Loucy (cell line): ENCODE measurements around the gene MPV17.

Experiments
- H2AFZ ChIP-seq: fragments of 200-600 bp; sonication (generic); 2 replicates; pipeline ENCODE4 v1.6.0; 2016; ENCODE audit warnings: antibody characterized with exemption, mild to moderate bottlenecking, low read length, moderate library complexity
- H3F3A ChIP-seq: fragments of 200-600 bp; 2 replicates; pipeline ENCODE4 v1.6.0; 2016; ENCODE audit warnings: antibody characterized with exemption, low read depth, mild to moderate bottlenecking
- H3K27me3 ChIP-seq: fragments of 200-600 bp; sonication (generic); 2 replicates; pipeline ENCODE4 v1.6.1; 2014; ENCODE audit warnings: low read length, mild to moderate bottlenecking; ENCODE audit not compliant: insufficient read depth, poor library complexity, severe bottlenecking
- H3K36me3 ChIP-seq: fragments of 200-600 bp; sonication (generic); 2 replicates; pipeline ENCODE4 v1.6.1; 2016; ENCODE audit warnings: low read length; ENCODE audit not compliant: insufficient read depth
- H3K4me1 ChIP-seq: fragments of 200-600 bp; sonication (generic); 2 replicates; pipeline ENCODE4 v1.5.1; 2014; ENCODE audit warnings: low read length, mild to moderate bottlenecking; ENCODE audit not compliant: insufficient read depth, poor library complexity, severe bottlenecking
- H3K4me2 ChIP-seq: fragments of 200-600 bp; sonication (generic); 2 replicates; pipeline ENCODE4 v1.6.0; 2014; ENCODE audit warnings: antibody characterized with exemption, low read length, low read depth, mild to moderate bottlenecking; ENCODE audit not compliant: poor library complexity, severe bottlenecking
- H3K4me3 ChIP-seq: fragments of 200-600 bp; sonication (generic); 2 replicates; pipeline ENCODE4 v1.5.1; 2014; ENCODE audit warnings: low read length, mild to moderate bottlenecking, mixed read lengths; ENCODE audit not compliant: poor library complexity, severe bottlenecking
- H3K79me2 ChIP-seq: fragments of 200-600 bp; sonication (generic); 2 replicates; pipeline ENCODE4 v1.6.1; 2014; ENCODE audit warnings: low read length; ENCODE audit not compliant: insufficient read depth
- H3K9ac ChIP-seq: fragments of 200-600 bp; sonication (generic); 2 replicates; pipeline ENCODE4 v1.6.0; 2014; ENCODE audit warnings: mild to moderate bottlenecking, low read depth, low read length, moderate library complexity; ENCODE audit not compliant: poor library complexity, severe bottlenecking
- H3K9me2 ChIP-seq: fragments of 200-600 bp; sonication (generic); replicated peaks from 2 replicates; pipeline ENCODE4 v1.6.1; 2016; ENCODE audit warnings: low read depth, low read length, mixed read lengths
- H3K9me3 ChIP-seq: fragments of 200-600 bp; sonication (generic); 2 replicates; pipeline ENCODE4 v1.6.1; 2014; ENCODE audit warnings: mild to moderate bottlenecking, antibody characterized with exemption, low read length, low read depth; ENCODE audit not compliant: insufficient read depth
- H4K20me1 ChIP-seq: fragments of 200-600 bp; sonication (generic); 2 replicates; pipeline ENCODE4 v1.6.0; 2014; ENCODE audit warnings: antibody characterized with exemption, low read length, mild to moderate bottlenecking; ENCODE audit not compliant: insufficient read depth, poor library complexity, severe bottlenecking
- EZH2phosphoT487 ChIP-seq: fragments of 200-600 bp; IDR thresholded peaks from 2 replicates; pipeline ENCODE4 v1.6.1; 2018; ENCODE audit warnings: antibody characterized with exemption, mild to moderate bottlenecking, moderate library complexity, borderline replicate concordance
- TF ChIP-seq, protein P1 (sequence below): fragments of 200-600 bp; sonication (generic); conservative IDR thresholded peaks from 2 replicates; pipeline ENCODE4 v1.5.1; 2014; ENCODE audit warnings: mild to moderate bottlenecking, antibody characterized with exemption, low read length

MPV17 gene

DNA sequence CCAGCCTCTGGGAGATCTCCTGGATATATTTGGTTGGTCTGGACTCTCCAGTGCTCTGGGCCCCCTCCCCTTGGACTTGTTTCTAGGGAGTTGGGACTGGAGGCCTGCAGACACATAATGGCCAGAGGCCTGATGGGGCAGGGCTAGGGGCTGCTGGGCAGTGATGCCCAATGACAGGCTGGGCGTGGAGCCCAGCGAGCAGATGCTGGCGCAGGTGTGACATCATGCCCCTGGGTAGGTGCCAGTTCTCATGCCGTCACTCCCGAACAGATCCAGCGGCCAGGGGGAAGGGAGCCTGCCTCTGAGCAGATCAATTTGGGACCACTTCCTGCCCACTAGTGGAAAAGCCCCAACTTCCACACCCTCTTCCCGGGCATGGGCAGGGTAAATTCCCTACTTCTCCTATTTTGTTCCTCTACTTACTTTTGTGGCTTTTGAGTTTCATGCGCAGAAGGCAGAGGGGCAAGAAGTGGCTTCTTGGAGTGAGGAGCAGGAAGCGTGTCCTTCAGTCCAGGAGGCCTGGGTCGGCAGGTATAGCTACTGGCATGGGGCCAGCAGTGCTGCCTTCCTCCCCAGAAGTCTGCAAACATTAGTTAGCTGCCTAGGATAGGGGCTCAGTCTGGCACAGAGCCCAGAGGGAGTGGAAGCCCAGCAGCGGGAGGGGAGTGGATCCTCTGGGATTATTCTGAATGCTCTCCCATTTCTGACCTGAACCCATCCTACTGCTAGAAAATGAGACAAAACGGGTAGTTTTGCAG lies 6.1 kb downstream of the MPV17 start:
- H3K9me2 ChIP-seq, result no peaks in the 10 kb centered on the region
- H3K4me3 ChIP-seq, result no peak overlapping the region
- no peaks in the 10 kb centered on the region for H3K27me3 ChIP-seq
- TF ChIP-seq, protein P1, sequence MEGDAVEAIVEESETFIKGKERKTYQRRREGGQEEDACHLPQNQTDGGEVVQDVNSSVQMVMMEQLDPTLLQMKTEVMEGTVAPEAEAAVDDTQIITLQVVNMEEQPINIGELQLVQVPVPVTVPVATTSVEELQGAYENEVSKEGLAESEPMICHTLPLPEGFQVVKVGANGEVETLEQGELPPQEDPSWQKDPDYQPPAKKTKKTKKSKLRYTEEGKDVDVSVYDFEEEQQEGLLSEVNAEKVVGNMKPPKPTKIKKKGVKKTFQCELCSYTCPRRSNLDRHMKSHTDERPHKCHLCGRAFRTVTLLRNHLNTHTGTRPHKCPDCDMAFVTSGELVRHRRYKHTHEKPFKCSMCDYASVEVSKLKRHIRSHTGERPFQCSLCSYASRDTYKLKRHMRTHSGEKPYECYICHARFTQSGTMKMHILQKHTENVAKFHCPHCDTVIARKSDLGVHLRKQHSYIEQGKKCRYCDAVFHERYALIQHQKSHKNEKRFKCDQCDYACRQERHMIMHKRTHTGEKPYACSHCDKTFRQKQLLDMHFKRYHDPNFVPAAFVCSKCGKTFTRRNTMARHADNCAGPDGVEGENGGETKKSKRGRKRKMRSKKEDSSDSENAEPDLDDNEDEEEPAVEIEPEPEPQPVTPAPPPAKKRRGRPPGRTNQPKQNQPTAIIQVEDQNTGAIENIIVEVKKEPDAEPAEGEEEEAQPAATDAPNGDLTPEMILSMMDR, result no peak
- no peak for TF ChIP-seq EZH2phosphoT487
- no peaks in the 10 kb centered on the region for H4K20me1 ChIP-seq
- no peaks in the 10 kb centered on the region for H3K36me3 ChIP-seq
- no peaks in the 10 kb centered on the region for H3F3A ChIP-seq
- no peak overlapping the region for H2AFZ ChIP-seq
- peaks cover 11% of the 10 kb centered on the region for H3K4me1 ChIP-seq
- no peak overlapping the region for H3K9ac ChIP-seq
- no peaks in the 10 kb centered on the region for H3K9me3 ChIP-seq
- H3K79me2 ChIP-seq, result peaks cover 4% of the 10 kb centered on the region; the same call in 1 of the 2 replicates
- H3K4me2 ChIP-seq, result no peak overlapping the region

DNA sequence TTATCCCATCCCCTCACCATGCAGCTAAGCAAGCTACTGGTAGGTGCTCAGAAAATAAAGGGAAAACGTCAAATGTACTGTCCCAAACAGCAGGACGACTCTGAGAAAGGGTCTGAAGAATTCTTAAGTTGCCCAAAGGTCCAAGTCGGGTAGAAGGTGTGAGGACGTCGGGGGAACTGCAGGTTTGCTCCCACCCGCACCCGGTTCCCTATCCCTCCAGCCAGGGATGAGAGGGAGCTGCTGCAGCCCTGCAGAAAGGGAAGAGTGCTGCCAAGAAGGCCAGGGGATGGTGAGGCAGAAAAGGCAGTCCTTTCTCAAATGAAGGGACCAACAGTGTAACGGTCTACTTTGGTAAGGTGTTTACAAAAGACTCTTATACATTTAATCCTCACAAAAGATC lies 7.8 kb downstream of the MPV17 start:
- Histone ChIP-seq H3K4me2 (peak overlapping the region; percentile 20), H3K27me3 (no peaks in the 10 kb centered on the region), H3K9me2 (no peaks in the 10 kb centered on the region), H3K36me3 (no peaks in the 10 kb centered on the region), H3K79me2 (no peaks in the 10 kb centered on the region), H3K4me3 (no peak overlapping the region), H3K9me3 (no peaks in the 10 kb centered on the region), H3F3A (no peaks in the 10 kb centered on the region), H3K4me1 (peaks cover 9% of the 10 kb centered on the region), H4K20me1 (no peaks in the 10 kb centered on the region), H2AFZ (no peak overlapping the region), H3K9ac (no peak overlapping the region)
- TF ChIP-seq, protein P1, result no peak
- no peak for TF ChIP-seq EZH2phosphoT487

DNA sequence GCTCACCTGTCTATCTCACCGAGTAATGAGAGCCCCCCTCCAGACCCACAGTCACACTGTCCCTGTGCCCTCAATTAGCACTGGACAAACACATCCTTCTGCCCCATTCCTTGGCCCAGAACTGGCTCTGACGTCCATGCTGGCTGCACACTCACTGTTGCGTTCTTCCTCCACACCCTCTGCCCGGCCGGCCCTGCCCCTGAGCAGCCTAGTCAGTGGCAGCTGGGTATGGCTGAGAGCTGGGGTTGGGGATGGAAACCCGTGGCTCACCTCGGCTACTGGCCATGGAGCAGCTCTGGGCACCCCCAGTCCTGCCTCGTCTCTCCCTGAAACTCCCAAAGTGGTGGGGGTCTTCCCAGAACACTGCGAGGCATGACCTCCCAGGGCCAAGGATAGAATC lies 8.2 kb downstream of the MPV17 start:
- peaks cover 9% of the 10 kb centered on the region for H3K4me1 ChIP-seq
- no peaks in the 10 kb centered on the region for H4K20me1 ChIP-seq
- no peaks in the 10 kb centered on the region for H3K27me3 ChIP-seq
- no peaks in the 10 kb centered on the region for H3K9me3 ChIP-seq
- H3K9ac ChIP-seq, result no peak overlapping the region
- no peaks in the 10 kb centered on the region for H3K79me2 ChIP-seq
- H3K9me2 ChIP-seq, result no peaks in the 10 kb centered on the region
- H2AFZ ChIP-seq, result no peak overlapping the region
- peak overlapping the region; percentile 20 for H3K4me2 ChIP-seq
- H3K4me3 ChIP-seq, result no peak overlapping the region
- no peaks in the 10 kb centered on the region for H3F3A ChIP-seq
- no peaks in the 10 kb centered on the region for H3K36me3 ChIP-seq
- TF ChIP-seq, protein P1, result no peak
- no peak for TF ChIP-seq EZH2phosphoT487
